Fibroblast of gingiva (primary cell): Measurements from ENCODE around the gene FANCI.
"Not testable (repeated sequence)": the region's sequence is repeated elsewhere in the genome, so short reads cannot be mapped to it uniquely, and the experiment has no call there.

ENCODE experiments used
- DNase-seq: peaks from one replicate; pipeline ENCODE4 v3.0.0-alpha.2; 2011; ENCODE audit warnings: low read depth

The FANCI gene

DNA sequence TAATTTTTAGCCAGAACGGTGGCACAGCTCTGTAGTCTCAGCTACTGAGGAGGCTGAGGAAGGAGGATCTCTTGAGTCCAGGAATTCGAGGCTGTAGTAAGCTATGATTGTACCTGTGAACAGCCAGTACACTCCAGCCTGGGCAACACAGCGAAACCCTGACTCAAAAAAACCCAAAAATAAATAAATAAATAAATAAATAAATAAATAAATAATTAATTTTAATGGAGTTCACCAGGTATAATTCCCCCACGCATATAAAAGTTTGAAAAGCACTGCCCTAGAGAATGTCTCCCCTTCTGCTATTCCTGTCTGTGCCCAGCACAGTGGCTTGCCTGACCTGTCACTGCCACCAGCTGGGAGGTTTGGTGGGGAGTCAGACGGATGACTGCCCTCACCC, 18.2 kb upstream of the FANCI start:
- DNase-seq = no peak

DNA sequence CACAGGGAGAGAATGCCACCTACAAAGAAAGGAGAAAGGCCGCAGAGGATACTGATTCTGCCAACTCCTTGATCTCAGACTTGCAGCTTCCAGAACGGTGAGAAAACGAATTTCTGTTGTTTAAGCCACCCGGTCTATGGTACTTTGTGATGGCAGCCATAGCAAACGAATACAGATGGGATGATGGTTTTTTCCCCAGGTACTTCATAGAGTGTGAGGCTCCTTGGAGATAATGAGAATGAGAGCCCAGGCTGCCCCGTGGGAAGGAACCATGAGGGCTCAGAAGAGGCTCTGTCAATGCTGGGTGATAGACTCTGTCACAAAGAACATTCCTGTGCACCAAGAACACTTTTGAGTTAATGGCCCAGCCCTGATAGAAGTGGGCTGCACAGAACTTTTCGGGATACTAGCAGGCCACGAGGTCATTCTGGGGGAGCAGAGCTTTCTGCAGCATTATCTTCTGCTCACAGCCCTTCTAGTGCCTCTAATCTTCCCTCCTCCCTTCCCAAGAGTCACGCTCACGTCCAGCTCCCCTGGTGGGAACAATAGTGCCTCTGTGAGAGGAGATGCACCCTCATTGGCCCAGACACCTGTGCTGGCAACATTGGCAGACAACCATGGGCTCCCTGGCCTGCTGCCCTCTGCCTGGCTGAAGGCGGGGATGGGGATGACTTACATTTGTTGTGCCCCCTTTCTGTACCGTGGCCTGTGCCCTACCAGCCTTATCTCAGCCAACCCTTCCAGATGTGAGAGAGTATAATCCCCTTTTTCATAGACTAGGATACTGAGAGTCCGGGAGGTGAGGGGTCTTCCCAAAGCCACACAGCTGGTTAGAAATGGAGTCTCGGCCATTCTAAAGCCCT, 17.2 kb upstream of the FANCI start:
- no peak for DNase-seq

DNA sequence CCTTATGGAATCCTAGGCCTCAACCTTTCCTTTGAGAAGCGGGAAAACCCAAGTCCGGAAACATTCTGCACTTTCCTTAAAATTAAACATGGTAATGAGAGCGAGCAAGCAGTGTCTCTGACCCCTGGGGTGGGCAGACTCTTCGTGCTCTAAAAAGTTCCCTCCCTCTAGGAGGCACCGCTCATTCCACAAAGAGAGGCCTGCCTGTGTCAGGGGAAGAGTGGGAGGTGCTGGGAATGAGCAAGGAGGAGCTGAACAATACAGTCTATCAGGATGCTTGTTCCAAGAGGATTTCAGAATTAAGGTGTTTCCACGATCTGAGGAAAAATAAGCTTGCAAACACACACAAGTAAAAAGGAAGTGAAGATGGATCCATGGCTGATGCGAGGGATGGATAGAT, 16.4 kb upstream of the FANCI start:
- no peak for DNase-seq

DNA sequence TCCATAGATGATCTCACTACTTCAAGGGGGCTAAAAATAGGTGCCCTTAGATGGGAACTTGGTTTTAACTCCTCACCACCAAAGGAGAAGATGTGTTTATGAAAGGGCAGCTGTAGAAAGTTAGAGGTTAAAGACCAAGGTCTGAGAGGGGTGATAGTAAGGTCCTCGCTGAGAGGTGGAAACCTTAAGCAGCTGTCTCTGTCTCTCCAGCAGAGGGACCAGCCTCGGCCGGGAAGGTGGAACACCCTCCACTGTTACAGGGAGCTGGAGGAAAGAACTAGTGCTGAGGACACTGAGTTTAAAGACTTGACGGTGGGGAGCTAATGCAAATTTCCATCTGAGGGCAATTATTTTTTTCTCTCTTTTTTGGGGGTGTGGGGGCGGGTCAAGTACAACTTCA, 13.5 kb upstream of the FANCI start:
- no peak for DNase-seq

DNA sequence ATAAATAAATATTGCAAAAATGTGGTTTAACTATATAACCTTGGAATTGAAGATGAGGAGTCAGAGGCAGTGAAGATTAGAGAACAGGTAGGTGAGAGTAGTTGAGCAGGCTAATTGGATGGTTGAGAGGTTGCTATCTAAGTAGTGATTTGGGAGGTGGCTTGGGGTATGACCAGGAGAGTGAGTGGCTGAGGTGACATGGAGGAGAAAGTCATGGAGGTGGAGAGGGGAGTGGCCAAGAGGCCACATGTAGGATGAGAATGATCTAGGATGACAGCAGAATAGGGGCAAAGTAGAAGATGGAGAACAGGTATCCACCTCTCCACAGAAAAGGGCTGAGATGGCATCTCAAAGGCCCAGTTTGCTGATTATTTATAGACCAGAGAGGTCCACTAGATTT, 11.9 kb upstream of the FANCI start:
- no peak for DNase-seq

DNA sequence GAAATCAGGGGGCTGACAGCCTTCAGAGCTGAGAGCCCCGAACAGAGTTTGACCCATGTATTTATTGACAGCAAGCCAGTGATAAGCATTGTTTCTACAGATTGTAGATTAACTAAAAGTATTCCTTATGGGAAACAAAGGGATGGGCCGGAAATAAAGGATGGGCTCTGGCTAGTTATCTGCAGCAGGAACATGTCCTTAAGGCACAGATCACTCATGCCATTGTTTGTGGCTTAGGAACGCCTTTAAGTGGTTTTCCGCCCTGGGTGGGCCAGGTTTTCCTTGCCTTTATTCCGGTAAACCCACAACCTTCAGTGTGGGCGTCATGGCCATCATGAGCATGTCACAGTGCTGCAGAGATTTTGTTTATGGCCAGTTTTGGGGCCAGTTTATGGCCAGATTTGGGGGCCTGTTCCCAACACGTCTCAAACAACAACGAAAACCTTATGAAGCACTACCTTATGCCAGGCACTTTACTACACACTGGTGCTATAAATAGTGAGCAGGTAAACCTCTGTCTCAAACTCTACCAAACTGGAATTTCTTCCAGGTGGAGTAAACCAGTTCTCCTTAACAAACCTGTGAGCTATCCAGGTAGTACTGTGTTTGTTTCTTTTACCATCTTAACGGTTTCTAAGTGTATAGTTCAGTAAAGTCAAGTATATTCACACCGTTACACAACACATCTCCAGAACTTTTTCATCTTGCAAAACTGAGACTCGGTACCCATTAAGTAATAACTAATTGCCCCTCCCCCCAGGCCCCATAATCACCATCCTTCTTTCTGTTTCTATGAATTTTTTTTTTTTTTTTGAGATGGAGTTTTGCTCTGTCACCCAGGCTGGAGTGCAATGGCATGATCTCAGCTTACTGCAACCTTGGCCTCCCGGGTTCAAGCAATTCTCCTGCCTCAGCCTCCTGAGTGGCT, 3.6 kb upstream of the FANCI start:
- DNase-seq = not testable (repeated sequence)

DNA sequence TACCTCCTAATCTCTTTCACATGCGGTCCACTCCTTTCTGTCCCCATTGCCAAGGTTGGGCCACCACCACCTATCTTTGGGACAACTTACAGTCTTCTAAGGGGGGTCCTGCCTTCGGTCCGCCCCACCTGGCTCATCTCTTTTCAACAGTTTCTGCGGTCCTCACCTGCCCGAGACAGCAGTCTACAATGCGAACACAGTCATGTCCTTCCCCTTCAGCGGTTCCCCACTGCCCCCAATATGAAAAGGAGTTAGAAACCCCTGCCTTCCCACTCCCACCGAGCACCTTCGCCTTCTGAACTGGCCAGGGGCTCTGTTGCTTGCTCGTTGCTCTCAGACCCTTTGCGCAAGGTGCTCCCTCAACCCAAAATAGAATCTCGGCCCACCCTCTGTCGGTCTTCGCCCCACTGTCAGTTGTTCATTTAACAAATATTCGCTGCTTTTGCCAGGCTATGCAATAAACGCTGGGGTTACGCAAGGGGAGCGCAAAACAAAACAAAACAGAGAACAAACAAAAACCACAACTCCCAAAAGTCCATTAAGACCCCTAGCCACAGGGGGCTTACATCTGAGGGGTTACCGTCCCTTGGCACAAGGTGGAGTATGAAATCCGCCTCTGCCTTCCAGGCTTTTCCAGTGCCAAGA, 611 bp upstream of the FANCI start:
- DNase-seq = peak; percentile 61

DNA sequence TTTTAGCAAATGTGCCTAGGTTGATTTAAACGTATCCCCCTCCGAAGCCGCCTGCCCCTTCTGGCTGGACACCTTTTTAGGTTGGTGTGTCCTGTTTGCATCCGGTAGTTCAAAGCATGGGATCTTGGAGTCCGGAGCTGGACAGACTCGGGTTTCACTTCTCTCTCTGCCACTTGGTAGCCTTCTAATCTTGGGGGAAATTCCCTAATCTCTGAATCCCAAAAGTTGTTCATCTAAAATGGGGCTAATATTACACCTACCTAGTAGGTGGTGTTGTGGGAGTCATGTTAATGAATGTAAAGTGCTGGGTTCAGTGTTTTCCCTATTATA, 760 bp downstream of the FANCI start:
- no peak for DNase-seq

DNA sequence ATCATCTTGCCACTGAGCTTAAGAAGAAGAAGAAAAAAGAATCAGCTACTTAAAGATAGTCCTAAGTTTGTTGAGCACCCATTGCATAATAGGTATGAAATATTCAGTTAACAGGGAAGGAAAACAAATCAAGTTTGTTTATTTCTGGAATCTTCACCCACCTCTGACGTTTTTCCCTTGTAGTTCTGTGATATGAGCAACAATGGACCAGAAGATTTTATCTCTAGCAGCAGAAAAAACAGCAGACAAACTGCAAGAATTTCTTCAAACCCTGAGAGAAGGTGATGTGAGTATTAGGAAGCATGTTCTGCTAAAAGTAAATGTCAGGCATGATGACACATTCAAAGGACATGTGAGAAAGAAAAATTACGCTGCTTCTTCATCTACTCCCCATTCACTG, 3.7 kb downstream of the FANCI start:
- no peak for DNase-seq

DNA sequence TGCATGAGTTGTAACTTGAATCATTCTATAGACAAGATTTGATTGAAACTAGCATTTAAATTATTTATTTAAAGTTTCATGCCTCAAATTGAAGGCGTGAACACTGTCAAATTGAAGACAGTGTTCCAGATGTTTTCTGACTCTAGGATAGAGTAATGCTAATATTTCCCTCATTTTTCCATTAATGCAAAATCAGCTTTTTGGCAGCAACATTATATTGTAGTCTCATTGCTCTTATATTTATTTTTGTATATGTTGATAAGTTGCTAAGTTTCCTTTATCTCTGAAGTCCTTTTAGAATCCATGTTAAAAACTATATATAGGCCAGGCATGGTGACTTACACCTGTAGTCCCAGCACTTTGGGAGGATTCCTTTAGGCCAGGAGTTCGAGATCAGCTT, 4.8 kb downstream of the FANCI start:
- no peak for DNase-seq

DNA sequence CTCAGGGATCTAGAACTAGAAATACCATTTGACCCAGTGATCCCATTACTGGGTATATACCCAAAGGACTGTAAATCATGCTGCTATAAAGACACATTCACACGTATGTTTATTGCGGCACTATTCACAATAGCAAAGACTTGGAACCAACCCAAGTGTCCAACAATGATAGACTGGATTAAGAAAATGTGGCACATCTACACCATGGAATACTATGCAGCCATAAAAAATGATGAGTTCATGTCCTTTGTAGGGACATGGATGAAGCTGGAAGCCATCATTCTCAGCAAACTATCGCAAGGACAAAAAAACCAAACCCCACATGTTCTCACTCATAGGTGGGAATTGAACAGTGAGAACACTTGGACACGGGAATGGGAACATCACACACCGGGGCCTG, 6.4 kb downstream of the FANCI start:
- DNase-seq = not testable (repeated sequence)

DNA sequence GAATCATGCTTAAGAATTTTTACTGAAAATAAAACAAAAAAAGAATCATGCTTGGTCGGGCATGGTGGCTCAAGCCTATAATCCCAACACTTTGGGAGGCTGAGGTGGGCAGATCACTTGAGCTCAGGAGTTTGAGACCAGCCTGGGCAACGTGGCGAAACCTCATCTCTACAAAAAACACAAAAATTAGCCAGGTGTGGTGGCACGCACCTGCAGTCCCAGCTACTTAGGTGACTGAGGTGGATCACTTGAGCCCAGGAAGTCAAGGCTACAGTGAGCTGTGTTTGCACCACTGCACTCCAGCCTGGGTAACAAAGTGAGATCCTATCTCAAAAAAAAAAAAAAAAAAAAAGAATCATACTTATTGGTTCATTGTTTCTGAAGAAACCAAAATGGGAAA, 33.5 kb downstream of the FANCI start:
- DNase-seq = not testable (repeated sequence)

DNA sequence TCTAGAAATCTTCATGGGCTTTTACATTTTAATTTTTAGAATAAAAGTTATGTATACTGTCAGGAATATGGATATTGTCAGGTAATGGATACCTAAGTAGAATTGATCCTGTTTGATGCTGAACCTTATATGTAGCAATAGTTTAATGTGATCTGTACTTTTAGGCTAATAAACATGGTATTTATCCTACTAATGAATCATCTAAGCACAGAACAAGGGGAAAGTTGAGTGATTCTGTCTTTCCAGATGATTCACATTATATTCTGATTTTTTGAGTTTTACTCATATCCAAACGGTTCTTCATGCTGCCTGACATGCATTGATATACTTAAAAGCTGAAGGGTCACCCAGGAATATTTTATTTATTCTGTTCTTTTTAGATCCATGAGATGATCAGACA, 34.5 kb downstream of the FANCI start:
- DNase-seq = peak; percentile 8

DNA sequence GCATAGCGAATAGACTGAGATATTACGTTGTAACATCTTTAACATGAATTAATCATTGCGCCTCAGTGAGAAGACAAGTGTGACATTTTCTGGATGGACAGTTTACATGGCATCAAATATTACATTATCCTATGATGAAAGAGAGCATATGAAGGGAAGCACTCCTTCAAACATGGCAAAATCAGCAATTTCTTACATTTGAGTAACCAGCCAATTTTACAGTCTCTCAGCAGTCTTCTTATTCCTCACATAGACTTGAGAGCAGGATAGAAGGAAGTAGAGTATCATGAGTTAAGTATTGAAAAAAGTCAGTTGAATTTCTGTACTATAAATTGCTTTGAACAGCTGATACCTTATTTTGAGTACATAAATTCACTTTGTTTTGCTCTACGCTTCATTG, 38.9 kb downstream of the FANCI start:
- no peak for DNase-seq

DNA sequence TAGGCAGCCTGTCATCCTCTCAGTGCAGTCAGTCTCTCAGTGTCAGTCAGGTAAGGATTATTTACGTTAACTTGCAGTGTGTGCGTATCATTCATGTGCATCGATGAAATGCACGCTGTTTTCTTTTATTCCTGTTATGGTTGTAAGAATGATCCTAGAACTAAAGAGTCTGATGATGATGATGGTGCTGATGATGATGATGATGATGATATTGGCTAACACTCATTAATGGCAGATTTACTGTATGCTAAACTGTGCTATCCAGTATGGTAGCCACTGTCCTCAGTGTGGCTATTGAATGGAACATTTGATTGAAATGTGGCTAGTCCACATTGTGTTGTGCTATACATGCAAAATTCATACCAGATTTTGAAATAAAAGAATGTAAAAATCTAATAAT, 39.4 kb downstream of the FANCI start:
- DNase-seq = no peak

DNA sequence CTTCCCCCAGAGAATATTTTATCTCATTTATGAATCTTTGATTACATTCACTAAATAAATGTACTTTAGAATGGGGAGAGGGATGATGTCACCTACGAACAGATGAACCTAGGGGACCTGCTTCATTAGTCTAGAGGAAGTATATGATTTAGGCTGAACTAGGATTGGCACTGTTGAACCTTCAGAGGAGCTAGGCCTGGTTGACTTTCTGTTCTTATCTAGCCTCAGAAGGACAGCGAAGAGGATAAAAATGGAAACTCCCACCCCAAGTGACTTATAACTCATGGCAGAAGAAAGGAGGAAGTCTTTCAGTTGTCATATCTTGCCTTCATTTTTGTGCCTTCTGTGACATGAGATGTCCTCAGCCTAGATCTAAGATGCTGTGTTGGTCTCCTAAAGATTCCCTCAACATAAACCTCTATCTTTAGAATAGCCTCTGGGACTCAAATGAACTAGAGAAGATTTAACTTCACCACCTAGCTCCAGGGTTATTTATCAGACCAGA, 48.2 kb downstream of the FANCI start:
- no peak for DNase-seq

DNA sequence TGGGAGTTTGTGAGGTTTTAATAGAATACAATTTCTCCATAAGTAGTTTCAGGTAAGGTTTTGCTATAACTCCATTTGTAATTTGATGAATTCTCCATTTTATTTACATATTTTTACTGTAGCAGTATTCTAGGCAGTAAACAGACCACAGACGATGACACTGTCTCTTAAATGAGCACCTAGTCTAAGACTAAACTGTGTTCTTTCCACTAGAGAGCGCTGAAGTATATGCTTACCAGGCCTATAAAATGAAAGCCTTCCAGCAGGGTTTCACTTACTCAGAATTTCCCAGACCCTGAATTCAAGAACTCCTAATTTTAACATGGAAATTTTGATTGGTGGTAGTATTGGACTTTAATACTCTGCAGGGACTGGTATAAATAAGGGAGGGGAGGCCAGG, 49.2 kb downstream of the FANCI start:
- DNase-seq = no peak

DNA sequence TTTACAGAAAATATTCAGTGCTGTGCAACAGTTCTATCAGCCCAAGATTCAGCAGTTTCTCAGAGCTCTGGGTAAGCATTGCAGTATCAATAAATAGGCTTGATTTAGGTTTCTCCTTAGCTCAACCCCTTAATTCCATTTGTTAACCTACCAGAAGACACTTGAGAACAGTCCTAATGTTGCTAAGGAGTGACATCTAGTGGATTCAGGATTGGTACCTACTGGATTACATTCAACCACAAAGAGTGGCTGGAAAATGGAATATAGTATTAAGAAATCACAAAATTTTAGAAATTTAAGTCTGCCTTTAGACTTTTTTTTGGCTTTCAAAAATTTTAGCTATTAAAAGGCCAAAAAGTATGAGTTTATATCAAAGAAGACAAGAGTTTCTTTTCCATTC, 56.1 kb downstream of the FANCI start:
- peak; percentile 56 for DNase-seq

DNA sequence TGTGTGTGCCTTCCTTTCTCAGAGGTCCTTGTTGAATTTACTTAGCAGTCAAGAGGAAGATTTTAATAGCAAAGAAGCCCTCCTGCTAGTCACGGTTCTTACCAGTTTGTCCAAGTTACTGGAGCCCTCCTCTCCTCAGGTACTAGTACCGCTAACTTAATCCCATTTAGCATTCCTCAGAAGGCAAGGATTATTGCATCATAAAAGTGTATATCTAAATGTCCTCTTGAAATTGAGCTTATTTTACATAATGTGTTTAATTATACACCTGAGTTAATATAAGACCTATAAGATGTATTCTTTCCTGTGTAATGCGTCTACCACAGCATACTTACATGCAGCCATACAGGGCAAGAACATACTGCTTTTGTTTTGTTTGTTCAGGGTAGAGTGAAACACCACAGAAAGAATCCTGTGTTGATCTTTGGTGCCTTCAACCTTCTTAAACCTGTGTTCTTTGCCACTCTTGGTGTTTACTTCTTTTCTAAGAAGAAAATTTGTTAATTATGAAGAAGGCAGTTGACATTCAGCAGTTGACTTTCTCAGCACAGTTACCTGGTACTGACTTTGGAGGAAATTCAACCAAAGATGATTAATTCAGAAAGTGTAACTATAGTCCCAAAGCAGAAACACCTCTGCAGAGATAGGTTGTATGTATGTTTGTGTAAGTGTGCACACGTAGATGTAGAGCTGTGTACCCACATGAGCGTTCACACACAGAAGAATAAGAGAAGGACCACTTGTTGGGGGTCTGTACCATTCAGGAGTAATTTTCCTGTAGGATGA, 57.7 kb downstream of the FANCI start:
- DNase-seq = no peak

DNA sequence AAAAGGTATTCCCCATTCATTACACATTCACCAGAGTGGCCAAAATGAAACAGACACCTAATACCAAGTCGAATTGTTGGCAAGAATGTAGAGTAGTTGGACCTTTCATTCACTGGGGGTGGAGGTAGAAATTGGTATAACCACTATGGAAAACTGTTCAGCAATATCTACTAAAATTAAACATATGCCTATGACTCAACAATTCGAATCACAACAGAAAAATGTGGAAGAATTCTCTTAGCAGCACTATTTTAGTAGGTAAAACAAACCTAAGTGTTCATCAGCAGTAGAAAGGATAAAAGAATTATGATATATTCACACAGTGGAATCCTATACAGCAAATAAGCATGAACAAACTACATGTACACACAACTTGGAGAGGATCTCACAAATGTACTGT, 60.2 kb downstream of the FANCI start:
- no peak for DNase-seq

DNA sequence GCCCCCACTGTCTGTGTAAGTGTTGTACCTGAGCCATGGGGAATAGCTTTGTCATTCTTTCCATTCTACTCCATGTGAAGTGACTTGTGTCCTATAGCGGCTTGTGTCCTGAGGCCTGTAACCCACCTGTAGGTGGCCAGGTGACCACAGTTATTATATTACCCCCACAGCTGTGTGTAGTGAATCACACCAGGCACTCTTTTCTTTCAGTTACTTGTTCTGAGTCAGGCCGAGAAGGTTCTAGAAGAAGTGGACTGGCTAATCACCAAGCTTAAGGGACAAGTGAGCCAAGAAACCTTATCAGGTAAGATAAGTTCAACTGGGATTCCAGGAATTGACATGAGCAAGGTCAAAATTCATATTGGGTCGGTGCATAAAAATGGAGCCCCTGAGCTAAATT, 61.6 kb downstream of the FANCI start:
- no peak for DNase-seq

DNA sequence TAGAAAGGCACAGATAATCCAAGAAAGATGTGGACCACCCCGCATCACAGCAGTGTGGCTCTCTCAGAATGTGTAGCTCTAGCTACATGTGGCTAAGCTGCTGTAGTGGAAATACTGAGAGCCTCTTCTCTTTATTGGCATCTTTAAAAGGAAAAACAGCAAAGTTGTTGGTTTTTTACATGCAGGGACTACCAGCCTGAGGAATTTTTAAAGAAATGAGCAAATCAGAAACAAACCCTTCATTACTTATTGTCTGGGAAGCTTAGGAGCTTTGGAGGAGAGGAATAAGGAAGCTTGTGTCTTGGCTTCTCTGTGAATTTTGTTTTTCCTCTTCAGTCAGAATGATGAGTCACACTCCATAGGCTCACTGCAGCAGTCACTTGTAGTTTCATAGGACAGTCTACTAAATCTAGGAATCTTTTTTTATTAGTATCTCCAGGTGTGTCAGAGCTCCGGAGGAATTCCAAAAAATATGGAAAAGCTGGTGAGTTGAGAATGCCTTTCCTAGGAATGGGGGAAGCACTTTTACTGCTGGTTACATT, 63.3 kb downstream of the FANCI start:
- no peak for DNase-seq
